Measurements from ENCODE around the gene STAG3. TPM values are rescaled to one million over a fixed set of nuclear protein-coding genes. Genes with fewer than 3 reads are reported as not detected.
A peak's percentile ranks its signal among the peaks of the same experiment; 100 is the strongest.
"Not testable (repeated sequence)": the region's sequence is repeated elsewhere in the genome, so short reads cannot be mapped to it uniquely, and the experiment has no call there.

Gene STAG3
- total and polyA plus RNA-seq, 5 donors: 0.41 to 1.1 (median 0.78) TPM; not detected in 1

GRCh38 chr7:100234660-100235317 is 57.1 kb downstream of the STAG3 start:
- H3K27ac ChIP-seq (ENCODE audit: low read length); intact Hi-C loops (cut with DNase I): not testable (repeated sequence)

GRCh38 chr7:100239975-100240374 is 62.3 kb downstream of the STAG3 start:
- 94% methylated on average over 7 of the region's 7 CpGs for whole genome bisulfite sequencing
- H3K4me3 ChIP-seq (ENCODE audit: low read length); H3K27me3 ChIP-seq (ENCODE audit: control insufficient read depth, insufficient read depth); intact Hi-C loops (cut with DNase I); H3K9me3 ChIP-seq (ENCODE audit: control insufficient read depth, low read length); DNase-seq; H3K27ac ChIP-seq (ENCODE audit: low read length); ATAC-seq; H3K4me1 ChIP-seq (ENCODE audit: control insufficient read depth, insufficient read depth, low read length): not testable (repeated sequence)

More at GRCh38 chr7:100234660-100235317, 57.1 kb downstream of the STAG3 start:
- not testable (repeated sequence) for H3K27me3 ChIP-seq (ENCODE audit: control insufficient read depth, insufficient read depth); H3K4me3 ChIP-seq (ENCODE audit: low read length); H3K4me1 ChIP-seq (ENCODE audit: control insufficient read depth, insufficient read depth, low read length); ATAC-seq; H3K9me3 ChIP-seq (ENCODE audit: control insufficient read depth, low read length); DNase-seq
- WGBS: 89% methylated on average over 8 of the region's 8 CpGs

GRCh38 chr7:100243385-100243784 is 65.7 kb downstream of the STAG3 start:
- H3K4me3 ChIP-seq (ENCODE audit: low read length); H3K27ac ChIP-seq (ENCODE audit: low read length); H3K27me3 ChIP-seq (ENCODE audit: control insufficient read depth, insufficient read depth); H3K4me1 ChIP-seq (ENCODE audit: control insufficient read depth, insufficient read depth, low read length); H3K9me3 ChIP-seq (ENCODE audit: control insufficient read depth, low read length); intact Hi-C loops (cut with DNase I): not testable (repeated sequence)
- ATAC-seq (peak in 1 of 2 donors; percentile 68), DNase-seq (peak in 1 of 3 donors; percentile 61)
- WGBS: 64% methylated on average over 12 of the region's 12 CpGs

GRCh38 chr7:100244988-100245605 is 67.4 kb downstream of the STAG3 start:
- DNase-seq; H3K4me1 ChIP-seq (ENCODE audit: control insufficient read depth, insufficient read depth, low read length); H3K27ac ChIP-seq (ENCODE audit: low read length); H3K27me3 ChIP-seq (ENCODE audit: control insufficient read depth, insufficient read depth); intact Hi-C loops (cut with DNase I); H3K9me3 ChIP-seq (ENCODE audit: control insufficient read depth, low read length); H3K4me3 ChIP-seq (ENCODE audit: low read length): not testable (repeated sequence)
- 58% methylated on average over 9 of the region's 9 CpGs for WGBS
- peak in 1 of 2 donors; percentile 42 for ATAC-seq

GRCh38 chr7:100246121-100246864 is 68.6 kb downstream of the STAG3 start:
- H3K9me3 ChIP-seq (ENCODE audit: control insufficient read depth, low read length); H3K27me3 ChIP-seq (ENCODE audit: control insufficient read depth, insufficient read depth); H3K4me1 ChIP-seq (ENCODE audit: control insufficient read depth, insufficient read depth, low read length); DNase-seq; H3K27ac ChIP-seq (ENCODE audit: low read length); H3K4me3 ChIP-seq (ENCODE audit: low read length); intact Hi-C loops (cut with DNase I): not testable (repeated sequence)
- WGBS: 84% methylated on average over 15 of the region's 15 CpGs
- ATAC-seq: peak in 1 of 2 donors; percentile 23

- H3K9me3 ChIP-seq (ENCODE audit: control insufficient read depth, low read length); DNase-seq; H3K4me3 ChIP-seq (ENCODE audit: low read length); H3K4me1 ChIP-seq (ENCODE audit: control insufficient read depth, insufficient read depth, low read length); intact Hi-C loops (cut with DNase I); H3K27me3 ChIP-seq (ENCODE audit: control insufficient read depth, insufficient read depth); ATAC-seq; H3K27ac ChIP-seq (ENCODE audit: low read length): not testable (repeated sequence)
- WGBS: 93% methylated on average over 9 of the region's 9 CpGs
Measured at GRCh38 chr7:100246865-100247137, 69.1 kb downstream of the STAG3 start.

- peak in 1 of 2 donors; percentile 19 for ATAC-seq
- no peaks in the 10 kb centered on the region for H3K9me3 ChIP-seq (ENCODE audit: control insufficient read depth, low read length)
- intact Hi-C loops (cut with DNase I): no loop called here
- no peaks in the 10 kb centered on the region for H3K27me3 ChIP-seq (ENCODE audit: control insufficient read depth, insufficient read depth)
- no peak for DNase-seq
- WGBS: 60% methylated on average over 11 of the region's 11 CpGs
- H3K4me3 ChIP-seq (ENCODE audit: low read length): no peak overlapping the region
- H3K27ac ChIP-seq (ENCODE audit: low read length): no peak overlapping the region
- peaks cover 2% of the 10 kb centered on the region for H3K4me1 ChIP-seq (ENCODE audit: control insufficient read depth, insufficient read depth, low read length)
Measured at GRCh38 chr7:100247152-100247757, 69.5 kb downstream of the STAG3 start.

GRCh38 chr7:100248483-100248882 is 70.8 kb downstream of the STAG3 start:
- 81% methylated on average over 10 of the region's 10 CpGs for WGBS
- no peaks in the 10 kb centered on the region for H3K27me3 ChIP-seq (ENCODE audit: control insufficient read depth, insufficient read depth)
- H3K4me1 ChIP-seq (ENCODE audit: control insufficient read depth, insufficient read depth, low read length): peaks cover 2% of the 10 kb centered on the region
- intact Hi-C loops (cut with DNase I): no loop called here
- no peak for DNase-seq
- no peaks in the 10 kb centered on the region for H3K9me3 ChIP-seq (ENCODE audit: control insufficient read depth, low read length)
- ATAC-seq: no peak
- no peak overlapping the region for H3K27ac ChIP-seq (ENCODE audit: low read length)
- no peak overlapping the region for H3K4me3 ChIP-seq (ENCODE audit: low read length)

- ATAC-seq: no peak
- 90% methylated on average over 7 of the region's 7 CpGs for WGBS
Measured at GRCh38 chr7:100257017-100257416, 79.3 kb downstream of the STAG3 start.

GRCh38 chr7:100259984-100260383 is 82.3 kb downstream of the STAG3 start:
- not testable (repeated sequence) for DNase-seq; H3K4me1 ChIP-seq (ENCODE audit: control insufficient read depth, insufficient read depth, low read length); ATAC-seq

More at GRCh38 chr7:100257017-100257416, 79.3 kb downstream of the STAG3 start:
- Histone ChIP-seq H3K9me3 (ENCODE audit: control insufficient read depth, low read length) (no peaks in the 10 kb centered on the region), H3K4me3 (ENCODE audit: low read length) (no peak overlapping the region), H3K4me1 (ENCODE audit: control insufficient read depth, insufficient read depth, low read length) (no peaks in the 10 kb centered on the region), H3K27ac (ENCODE audit: low read length) (no peak overlapping the region), H3K27me3 (ENCODE audit: control insufficient read depth, insufficient read depth) (no peaks in the 10 kb centered on the region)
- DNase-seq: no peak
- intact Hi-C loops (cut with DNase I): no loop called here

GRCh38 chr7:100262896-100263295 is 85.2 kb downstream of the STAG3 start:
- ATAC-seq; H3K4me3 ChIP-seq (ENCODE audit: low read length); DNase-seq; H3K27ac ChIP-seq (ENCODE audit: low read length); H3K27me3 ChIP-seq (ENCODE audit: control insufficient read depth, insufficient read depth); intact Hi-C loops (cut with DNase I); H3K9me3 ChIP-seq (ENCODE audit: control insufficient read depth, low read length); H3K4me1 ChIP-seq (ENCODE audit: control insufficient read depth, insufficient read depth, low read length): not testable (repeated sequence)
- 97% methylated on average over 4 of the region's 4 CpGs for WGBS

More at GRCh38 chr7:100259984-100260383, 82.3 kb downstream of the STAG3 start:
- H3K9me3 ChIP-seq (ENCODE audit: control insufficient read depth, low read length); H3K27ac ChIP-seq (ENCODE audit: low read length); H3K27me3 ChIP-seq (ENCODE audit: control insufficient read depth, insufficient read depth); intact Hi-C loops (cut with DNase I); H3K4me3 ChIP-seq (ENCODE audit: low read length): not testable (repeated sequence)
- WGBS: 86% methylated on average over 8 of the region's 8 CpGs
